GM04504 (cell line): ENCODE results near the gene ARHGEF40.
"Not testable (repeated sequence)": the region's sequence is repeated elsewhere in the genome, so short reads cannot be mapped to it uniquely, and the experiment has no call there.

Source experiments
- DNase-seq: peaks from one replicate; pipeline ENCODE4 v3.0.0-alpha.2; 2012; ENCODE audit warnings: low read depth

The ARHGEF40 gene

DNA sequence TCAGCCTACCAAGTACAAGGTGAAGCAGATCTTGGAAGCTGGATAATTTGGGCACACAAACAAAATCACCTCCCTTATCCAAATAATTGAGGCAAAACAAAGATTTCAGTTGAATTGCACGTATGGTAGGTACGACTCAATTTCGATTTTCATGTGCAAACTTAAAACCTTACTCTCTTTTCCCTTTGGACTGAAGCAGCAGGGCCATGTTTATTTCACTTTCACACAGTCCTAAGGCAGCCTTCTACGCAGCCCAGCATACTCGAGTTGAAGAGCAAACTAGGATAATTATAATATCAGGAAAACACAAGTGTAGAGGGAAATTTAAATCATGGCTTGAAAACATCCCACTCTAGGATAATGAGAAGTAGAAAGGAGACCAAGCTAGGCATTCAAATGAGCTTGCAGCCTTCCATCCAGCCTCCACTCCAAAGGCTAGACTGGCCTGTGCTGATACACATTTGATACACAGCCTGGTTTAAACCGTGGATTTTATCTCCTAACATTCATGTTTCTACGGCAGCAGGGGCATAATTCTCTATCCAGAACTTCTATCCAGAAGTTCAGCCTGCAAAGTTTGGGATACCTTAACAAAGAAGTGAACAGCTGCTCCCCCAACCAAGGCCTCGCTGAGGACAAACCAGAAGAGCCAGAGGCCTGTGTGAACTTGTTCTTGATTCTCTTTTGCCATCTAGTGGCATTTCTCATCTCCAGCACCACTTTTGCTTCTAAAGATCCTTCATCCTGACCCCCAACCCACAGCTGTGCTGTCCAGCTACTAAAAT is 30.3 kb upstream of the ARHGEF40 start:
- no peak for DNase-seq

DNA sequence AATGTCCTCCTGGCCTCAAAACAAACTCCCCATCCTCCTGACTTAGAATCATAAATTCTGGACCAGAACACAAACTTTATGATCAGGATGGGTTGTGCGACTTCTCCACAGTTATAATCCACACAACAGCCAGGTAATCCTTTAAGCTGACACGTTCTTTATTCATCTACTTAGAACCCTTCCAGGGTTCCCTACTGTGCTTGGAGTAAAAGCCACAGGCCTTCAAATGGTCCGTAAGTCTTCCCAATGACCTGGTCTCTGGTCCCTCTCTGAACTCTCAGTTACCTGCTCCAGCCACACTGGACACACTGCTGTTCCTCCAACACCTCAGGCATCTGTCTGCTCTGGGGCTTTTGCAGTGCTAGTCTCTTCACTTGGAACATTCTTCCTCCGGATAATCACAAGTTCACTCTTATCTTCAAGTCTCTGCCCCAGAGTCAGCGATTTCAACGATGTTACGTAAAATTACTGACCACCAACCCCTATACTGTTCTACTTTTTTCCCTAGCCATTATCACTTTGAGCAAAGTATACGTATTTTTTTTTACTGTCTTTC is 29.7 kb upstream of the ARHGEF40 start:
- DNase-seq: no peak

DNA sequence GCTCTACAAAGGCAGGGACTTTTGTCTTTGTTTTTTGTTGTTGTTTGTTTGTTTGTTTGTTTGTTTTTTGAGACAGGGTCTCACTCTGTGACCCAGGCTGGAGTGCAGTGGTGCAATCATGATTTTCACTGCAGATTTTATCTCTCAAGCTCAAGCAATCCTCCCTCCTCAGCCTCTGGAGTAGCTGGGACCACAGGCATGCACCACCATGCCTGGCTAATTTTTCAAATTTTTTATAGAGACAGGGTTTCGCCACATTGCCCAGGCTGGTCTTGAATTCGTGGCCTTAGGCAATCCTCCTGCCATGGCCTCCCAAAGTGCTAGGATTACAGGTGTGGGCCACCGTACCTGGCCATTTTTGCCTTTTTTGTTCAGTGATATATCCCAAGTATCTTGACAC is 29.2 kb upstream of the ARHGEF40 start:
- DNase-seq: not testable (repeated sequence)

DNA sequence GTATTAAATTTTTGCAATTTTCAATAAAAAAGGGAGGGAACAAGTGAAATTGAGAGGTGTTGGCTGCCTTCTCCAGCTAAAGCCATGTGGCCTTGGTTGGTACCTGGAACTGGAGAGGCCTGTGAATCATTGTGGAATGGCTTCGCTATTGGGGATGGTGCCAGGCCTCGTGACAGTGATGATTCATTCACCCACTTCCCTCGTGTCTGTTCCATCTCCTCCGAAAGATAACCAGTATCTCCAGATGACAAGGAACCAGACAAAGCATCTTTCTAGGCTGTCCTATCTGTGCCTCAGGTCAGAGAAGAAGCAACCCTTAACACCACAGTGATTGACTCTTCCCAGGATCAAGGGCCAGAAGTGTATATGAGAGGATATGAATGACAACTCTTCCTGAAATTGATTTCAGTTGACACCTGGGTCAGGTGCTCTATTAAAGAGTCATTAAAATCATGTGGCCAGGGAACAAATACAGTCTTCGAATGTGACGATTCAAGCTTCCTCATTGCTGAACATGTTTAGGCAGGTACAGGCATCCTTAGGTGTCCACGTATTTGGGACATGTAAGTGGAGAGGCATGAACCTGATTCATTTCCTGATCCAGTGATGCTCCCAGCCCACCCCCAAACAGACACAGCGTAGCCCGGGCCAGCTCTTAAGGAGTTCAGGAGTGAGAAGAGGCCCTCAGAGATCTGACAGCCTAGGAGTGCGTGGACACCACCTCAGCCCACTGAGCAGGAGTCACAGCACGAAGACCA is 28.2 kb upstream of the ARHGEF40 start, which contains the start of gene RNASE7:
Gene RNASE7 (plus strand): TSS at position 687 of the 758 bp plus-strand sequence. CDS start 631 bp downstream, outside the sequence.
- peak; percentile 44 for DNase-seq

DNA sequence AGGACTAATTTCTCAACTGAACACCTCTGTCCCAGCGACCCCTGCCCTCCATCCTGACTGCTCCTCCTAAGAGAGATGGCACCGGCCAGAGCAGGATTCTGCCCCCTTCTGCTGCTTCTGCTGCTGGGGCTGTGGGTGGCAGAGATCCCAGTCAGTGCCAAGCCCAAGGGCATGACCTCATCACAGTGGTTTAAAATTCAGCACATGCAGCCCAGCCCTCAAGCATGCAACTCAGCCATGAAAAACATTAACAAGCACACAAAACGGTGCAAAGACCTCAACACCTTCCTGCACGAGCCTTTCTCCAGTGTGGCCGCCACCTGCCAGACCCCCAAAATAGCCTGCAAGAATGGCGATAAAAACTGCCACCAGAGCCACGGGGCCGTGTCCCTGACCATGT is 27.2 kb upstream of the ARHGEF40 start:
- no peak for DNase-seq

DNA sequence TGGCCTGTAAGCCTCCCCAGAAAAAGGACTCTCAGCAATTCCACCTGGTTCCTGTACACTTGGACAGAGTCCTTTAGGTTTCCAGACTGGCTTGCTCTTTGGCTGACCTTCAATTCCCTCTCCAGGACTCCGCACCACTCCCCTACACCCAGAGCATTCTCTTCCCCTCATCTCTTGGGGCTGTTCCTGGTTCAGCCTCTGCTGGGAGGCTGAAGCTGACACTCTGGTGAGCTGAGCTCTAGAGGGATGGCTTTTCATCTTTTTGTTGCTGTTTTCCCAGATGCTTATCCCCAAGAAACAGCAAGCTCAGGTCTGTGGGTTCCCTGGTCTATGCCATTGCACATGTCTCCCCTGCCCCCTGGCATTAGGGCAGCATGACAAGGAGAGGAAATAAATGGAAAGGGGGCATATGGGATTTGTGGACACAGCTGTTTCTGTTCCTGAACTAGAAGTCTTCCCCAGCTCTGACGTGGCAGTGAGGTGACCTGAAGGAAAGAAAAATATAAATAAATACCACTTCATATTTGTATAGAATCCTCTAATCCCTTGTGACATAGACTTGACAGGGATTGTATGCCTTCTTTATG is 26.6 kb upstream of the ARHGEF40 start:
- no peak for DNase-seq

DNA sequence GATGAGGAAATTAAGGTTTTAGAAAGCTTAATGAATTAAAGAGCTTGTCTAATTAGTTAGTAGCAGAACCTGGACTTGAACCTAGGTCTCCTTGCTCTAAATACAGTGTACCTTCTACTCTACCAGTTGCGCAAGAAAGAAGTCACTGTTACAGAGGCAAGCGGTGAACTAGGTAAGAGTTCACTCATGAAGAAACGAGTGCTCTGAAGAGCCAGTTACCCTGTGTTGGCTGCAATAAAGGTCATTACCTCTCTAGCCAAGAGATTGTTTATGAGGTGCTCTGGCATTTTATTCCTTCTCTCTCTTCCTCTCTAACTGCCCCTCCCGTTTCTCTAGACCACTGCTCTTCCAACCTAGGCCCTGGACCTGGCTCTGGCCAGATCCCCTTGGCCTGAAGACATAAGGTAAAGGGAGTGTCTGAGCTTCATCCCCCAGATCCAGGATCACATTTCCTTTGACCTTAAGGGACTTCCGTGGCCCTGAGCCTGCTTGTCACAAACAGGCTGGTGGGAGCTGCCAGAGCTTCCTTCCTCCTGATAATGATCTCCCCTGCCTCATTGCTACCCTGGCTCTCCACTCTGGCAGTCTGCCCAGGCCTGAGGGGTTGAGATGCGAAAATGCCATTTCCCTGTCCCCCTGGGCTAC is 26.0 kb upstream of the ARHGEF40 start:
- DNase-seq: no peak

DNA sequence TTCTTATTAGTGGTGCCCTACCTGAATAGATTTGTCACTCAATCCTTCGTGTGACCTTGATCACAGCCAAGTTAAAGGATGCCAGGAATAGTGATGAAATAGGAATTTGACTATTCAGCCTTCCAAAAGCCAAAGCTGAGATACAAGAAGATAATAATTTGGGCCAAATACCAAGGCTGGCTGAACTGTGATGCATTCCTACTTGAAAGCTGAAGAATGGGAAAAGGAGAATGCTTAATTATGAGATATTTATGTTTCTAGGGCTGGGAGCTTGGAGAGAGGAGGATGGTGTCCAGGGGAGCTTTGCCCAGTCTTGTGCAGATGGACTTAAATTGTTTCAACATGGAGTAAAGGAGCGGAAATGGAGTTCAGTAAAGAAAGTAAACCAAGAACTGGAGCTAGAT is 22.7 kb upstream of the ARHGEF40 start:
- peak; percentile 74 for DNase-seq

DNA sequence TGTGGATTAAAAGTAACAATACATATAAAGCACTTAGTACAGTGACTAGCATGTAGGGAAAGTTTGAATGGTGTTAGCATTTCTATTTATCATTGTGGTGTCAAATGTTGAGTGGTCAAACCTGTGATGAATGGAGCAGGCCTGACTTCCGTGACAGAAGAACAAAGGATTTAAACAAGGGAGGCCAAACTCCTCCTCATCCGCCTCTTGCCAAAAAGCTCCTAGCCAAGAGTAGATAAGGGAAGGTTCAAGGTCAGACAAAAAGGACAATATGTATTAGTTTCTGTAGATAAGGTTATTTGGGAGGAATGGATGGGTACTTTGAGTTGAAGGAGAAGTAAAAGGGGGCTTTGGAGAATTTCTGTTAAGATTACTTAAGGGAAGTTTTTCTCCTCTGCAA is 21.5 kb upstream of the ARHGEF40 start:
- DNase-seq: no peak

DNA sequence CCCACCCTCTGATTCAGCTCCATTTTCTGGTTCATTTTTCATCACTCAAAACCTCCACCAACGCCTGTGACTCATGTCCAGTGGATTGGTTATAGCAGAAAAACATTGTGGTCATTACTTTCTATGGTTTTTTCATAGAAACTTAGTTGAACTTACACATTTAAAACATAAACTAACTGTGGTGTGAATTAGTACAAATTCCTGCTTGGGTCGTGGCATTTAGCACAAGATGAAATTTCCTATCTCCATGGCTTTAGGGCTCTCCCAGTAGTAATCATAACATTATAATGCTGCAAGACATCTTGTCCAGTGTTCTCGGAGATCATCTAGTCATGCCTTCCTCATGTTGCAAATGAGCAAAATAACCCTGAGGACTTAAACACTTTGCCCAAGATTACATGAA is 20.8 kb upstream of the ARHGEF40 start:
- peak; percentile 24 for DNase-seq

DNA sequence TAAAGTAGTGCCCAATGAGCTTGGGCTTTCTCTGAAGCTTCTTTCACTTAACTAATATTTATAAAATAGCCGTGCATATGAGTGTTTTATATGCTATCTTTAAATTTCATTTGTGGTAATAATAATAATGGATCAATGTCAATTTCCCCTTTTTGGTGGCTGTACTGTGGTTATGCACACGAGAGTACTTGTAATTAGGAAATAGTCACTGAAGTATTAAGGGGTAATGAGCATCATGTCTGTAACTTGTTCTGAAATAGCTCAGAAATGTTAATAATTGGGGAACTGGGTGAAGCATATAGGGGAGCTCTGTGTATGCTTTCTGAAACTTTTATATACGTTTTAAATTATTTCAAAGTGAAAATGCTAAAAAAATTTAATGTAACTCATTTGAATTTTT is 19.5 kb upstream of the ARHGEF40 start:
- DNase-seq: no peak

DNA sequence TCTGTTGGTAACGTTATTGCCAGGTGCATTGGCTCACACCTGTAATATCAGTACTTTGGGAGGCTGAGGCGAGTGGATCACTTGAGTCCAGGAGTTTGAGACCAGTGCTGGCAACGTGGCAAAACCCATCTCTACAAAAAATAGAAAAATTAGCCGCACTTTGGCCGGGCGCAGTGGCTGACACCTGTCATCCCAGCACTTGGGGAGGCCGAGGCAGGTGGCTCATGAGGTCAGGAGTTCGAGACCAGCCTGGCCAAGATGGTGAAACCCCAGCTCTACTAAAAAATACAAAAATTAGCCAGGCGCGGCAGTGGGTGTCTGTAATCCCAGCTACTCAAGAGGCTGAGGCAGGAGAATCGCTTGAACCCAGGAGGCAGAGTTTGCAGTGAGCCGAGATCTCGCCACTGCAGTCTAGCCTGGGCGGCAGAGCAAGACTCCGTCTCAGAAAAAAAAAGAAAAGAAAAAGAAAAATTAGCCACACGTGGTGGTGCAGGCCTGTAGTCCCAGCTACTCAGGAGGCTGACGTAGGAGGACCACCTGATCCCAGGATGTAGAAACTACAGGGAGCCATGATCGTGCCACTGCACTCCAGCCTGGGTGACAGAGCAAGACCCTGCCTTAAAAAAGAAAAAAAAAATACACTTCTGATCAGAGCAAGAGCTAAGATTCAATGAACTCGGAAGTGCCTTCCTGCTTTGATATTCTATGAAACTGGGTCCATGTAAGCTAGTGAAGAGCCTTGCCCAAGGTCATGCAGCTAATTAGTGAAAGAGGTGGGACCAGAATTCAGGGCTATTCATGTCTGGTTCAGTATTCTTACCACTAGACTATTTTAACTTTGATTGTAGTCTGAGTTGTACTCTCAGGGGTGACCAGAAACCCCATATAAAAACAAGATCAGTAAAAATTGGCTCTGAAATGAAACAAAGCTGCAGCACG is 16.7 kb upstream of the ARHGEF40 start:
- DNase-seq: no peak

DNA sequence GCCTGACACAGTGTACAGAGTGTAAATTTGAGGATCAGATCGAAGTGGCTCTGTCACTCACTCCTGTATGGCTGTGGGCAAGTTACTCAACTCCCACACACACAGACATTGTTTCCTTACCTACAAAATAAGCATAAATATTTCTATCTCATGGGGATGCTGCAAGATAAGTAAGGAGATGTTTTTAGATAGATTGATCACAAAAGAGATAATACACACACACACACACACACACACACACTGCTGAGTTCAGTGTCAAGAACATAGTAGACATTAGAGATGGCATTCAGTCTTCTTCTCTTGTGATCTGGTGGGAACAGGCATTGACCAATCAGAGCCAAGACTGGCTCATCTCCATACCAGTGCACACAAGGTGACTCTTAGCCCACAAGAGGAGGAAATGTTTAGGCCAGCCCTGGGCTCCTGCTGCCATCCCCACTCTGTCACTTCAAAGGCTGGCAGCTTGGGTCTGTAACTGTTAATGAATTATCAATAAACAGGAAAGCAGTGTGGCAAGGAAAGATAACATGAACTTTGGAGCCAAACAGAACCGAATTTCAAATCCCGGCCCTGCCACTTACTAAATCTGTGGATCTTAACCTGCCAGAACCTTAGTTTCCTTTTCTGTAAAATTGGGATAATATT is 15.9 kb upstream of the ARHGEF40 start:
- no peak for DNase-seq

DNA sequence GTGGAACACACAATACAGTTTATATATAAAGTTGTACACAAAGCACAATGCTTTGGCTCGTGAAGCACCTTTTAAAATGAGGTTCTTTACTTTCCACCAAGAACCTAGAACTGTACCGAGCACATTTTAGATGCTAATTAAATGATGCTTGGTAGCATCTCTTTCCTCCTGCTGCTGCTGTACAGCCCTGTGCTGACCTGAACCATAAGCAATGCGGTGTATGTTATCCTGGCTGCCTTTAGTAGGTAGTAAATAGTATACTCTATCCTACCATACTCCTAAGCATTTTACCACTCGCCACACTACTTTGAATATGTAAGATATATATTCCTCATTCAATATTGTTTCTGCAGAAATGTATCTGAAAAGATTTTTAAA is 15.3 kb upstream of the ARHGEF40 start:
- no peak for DNase-seq

DNA sequence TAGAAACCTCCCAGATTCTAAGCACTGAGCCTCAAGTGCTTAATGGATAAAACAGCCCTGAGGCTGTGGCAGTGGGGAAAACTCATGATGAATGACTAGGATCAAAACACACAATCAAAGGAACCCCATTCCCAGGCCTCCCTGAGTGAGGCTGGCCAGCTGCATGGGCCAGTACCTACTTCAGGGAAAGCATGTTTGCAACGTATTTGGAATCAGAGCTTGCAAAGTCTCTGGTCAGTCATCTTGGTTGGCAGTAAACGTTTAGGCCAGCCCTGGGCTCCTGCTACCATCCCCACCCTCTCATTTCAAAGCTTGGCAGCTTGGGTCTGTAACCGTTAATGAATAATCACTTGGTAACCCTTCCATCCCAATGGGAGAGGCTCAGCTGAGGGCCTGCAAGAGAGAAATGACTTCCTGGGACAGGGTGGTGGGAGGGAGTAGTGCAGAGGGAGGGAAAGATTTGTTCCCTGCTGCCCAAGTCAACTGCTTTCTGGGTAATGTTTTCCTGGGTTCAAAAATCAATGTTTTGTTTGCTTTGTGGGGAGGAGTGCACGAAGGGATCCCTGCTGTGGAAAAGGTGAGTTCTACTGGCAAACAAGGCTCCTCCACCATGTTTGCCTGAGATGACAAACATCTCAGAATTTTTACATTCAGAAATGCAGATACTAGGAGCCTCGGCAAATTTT is 14.5 kb upstream of the ARHGEF40 start:
- no peak for DNase-seq

DNA sequence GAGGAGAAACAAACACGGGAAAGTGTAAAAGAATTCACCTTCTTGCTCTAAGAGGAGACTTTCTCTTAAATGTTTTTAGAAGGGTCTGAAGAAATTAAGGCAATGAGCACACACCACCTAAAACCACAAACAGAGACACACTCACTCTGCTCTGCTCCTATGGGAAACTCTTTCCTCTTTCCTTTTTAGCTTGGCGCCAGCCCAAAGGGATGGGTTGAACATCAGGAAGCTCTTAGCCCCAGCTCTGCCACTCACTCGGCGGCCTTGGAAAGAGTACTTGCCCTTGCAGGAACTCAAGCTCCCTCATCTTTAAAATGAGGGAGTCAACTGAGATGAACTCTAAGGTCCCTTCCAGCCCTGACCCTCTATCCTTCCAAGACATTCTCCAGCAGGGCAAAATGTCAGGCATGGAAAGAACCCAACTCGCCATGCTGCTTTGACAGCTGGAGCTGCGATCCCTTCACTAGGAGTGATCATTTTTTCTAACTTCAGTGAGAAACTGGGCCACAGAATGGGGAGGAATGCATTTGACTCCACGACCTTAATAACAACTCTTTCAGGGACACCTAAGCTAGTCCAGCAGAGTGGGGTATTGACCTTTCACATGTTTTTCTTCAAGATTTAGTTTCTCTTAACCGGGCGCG is 13.5 kb upstream of the ARHGEF40 start:
- peak; percentile 64 for DNase-seq

DNA sequence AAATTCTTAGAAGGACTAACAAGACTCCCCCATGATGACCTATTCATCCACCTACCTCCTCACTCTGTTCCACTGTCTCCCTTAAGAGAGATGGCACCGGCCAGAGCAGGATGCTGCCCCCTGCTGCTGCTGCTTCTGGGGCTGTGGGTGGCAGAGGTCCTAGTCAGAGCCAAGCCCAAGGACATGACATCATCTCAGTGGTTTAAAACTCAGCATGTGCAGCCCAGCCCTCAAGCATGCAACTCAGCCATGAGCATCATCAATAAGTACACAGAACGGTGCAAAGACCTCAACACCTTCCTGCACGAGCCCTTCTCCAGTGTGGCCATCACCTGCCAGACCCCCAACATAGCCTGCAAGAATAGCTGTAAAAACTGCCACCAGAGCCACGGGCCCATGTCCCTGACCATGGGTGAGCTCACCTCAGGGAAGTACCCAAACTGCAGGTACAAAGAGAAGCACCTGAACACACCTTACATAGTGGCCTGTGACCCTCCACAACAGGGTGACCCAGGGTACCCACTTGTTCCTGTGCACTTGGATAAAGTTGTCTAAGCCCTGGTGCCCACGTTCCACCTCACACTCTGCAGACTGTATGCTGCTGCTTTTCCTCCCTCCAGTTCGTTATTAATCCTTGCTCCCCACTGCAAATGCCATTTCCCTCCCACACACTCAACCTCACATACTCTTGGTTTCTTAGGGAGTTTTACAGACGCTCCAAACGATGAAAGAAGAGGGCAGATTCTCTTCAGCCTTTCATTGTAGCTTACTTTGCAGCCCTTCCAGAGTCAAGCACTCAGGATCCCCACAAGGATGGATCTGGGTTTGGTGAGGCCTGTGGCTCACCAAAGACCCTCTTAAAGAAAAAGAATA is 12.1 kb upstream of the ARHGEF40 start, which contains the start of gene RNASE8:
Gene RNASE8 (plus strand): TSS at position 20 of the 873 bp plus-strand sequence. CDS start 71 bp downstream, at position 91.
- no peak for DNase-seq

DNA sequence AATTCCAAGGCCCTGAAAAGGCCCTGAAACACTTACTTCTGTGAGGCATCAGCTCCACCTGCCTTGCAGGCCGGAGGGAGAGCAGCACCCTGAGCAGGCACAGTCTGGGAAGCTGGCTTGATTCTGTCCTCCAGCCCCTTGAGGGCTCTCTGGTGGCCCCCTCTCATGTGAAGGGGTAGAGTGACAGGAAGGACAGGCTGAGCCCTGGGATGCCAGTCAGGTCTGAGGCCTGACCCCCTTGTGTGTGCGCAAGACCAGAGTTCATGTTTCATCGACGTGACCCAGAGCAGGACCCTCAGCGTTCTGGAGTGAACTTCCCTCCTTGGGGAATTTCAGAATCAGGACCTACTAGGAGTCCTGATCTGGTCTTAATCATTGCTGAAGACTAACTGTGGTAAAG is 11.2 kb upstream of the ARHGEF40 start:
- no peak for DNase-seq
